Stimulated activated CD4-positive, alpha-beta T cell treated with anti-CD3 and anti-CD28 coated beads, TNF-alpha, amount 100 ng/mL, for 4 hours (primary cell): ENCODE data around the gene IYD.
"Not testable (repeated sequence)": the region's sequence is repeated elsewhere in the genome, so short reads cannot be mapped to it uniquely, and the experiment has no call there.

Experiments
- DNase-seq, 3 experiments: peaks; one replicate each; pipeline ENCODE4 v3.0.0-alpha.2; 2020; ENCODE audit warnings: low read depth in 3 of 3

Gene IYD

GRCh38 chr6:150430815-150431214 is 62.0 kb downstream of the IYD start:
- no peak for DNase-seq

- no peak for DNase-seq
Observed at GRCh38 chr6:150435360-150435759, 66.5 kb downstream of the IYD start.

GRCh38 chr6:150435832-150436231 is 67.0 kb downstream of the IYD start:
- DNase-seq = no peak

- DNase-seq = no peak
Observed at GRCh38 chr6:150439373-150439772, 70.6 kb downstream of the IYD start.

- no peak for DNase-seq
Observed at GRCh38 chr6:150443621-150444020, 74.8 kb downstream of the IYD start.

GRCh38 chr6:150444308-150444707 is 75.5 kb downstream of the IYD start:
- no peak for DNase-seq

GRCh38 chr6:150445486-150445885 is 76.7 kb downstream of the IYD start:
- no peak for DNase-seq

- no peak for DNase-seq
Observed at GRCh38 chr6:150448221-150448620, 79.4 kb downstream of the IYD start.

- not testable (repeated sequence) for DNase-seq
Observed at GRCh38 chr6:150449055-150449454, 80.2 kb downstream of the IYD start.

- no peak for DNase-seq
Observed at GRCh38 chr6:150450918-150451317, 82.1 kb downstream of the IYD start.

GRCh38 chr6:150451807-150452427 is 83.1 kb downstream of the IYD start:
- no peak for DNase-seq

GRCh38 chr6:150452428-150453243 is 83.8 kb downstream of the IYD start:
- DNase-seq = no peak

GRCh38 chr6:150453357-150453756 is 84.5 kb downstream of the IYD start:
- DNase-seq = no peak
